Glutamatergic neuron (in vitro differentiated cells): Measurements from ENCODE around the gene ABHD12. TPM values are rescaled to one million over a fixed set of nuclear protein-coding genes. Genes with fewer than 3 reads are reported as not detected.

Experiments used
- DNase-seq: peaks from one replicate; pipeline ENCODE4 v3.0.0; 2022
- H3K27ac Mint-ChIP-seq: one replicate; pipeline ENCODE4 v1.8.0; 2020; ENCODE audit warnings: mild to moderate bottlenecking, mixed read lengths, inconsistent platforms; ENCODE audit not compliant: unreplicated experiment
- H3K27me3 Mint-ChIP-seq: one replicate; pipeline ENCODE4 v1.8.0; 2020; ENCODE audit warnings: mild to moderate bottlenecking, moderate library complexity, mixed read lengths, inconsistent platforms; ENCODE audit not compliant: unreplicated experiment
- H3K36me3 Mint-ChIP-seq: one replicate; pipeline ENCODE4 v1.8.0; 2020; ENCODE audit warnings: mild to moderate bottlenecking, mixed read lengths, inconsistent platforms; ENCODE audit not compliant: unreplicated experiment
- H3K4me1 Mint-ChIP-seq: one replicate; pipeline ENCODE4 v1.8.0; 2020; ENCODE audit warnings: mild to moderate bottlenecking, low read depth, mixed read lengths, inconsistent platforms; ENCODE audit not compliant: unreplicated experiment
- H3K4me3 Mint-ChIP-seq: one replicate; pipeline ENCODE4 v1.8.0; 2020; ENCODE audit warnings: mild to moderate bottlenecking, mixed read lengths, inconsistent platforms; ENCODE audit not compliant: unreplicated experiment
- H3K9me3 Mint-ChIP-seq: one replicate; pipeline ENCODE4 v1.8.0; 2020; ENCODE audit warnings: mild to moderate bottlenecking, moderate library complexity, mixed read lengths, inconsistent platforms; ENCODE audit not compliant: unreplicated experiment
- CTCF ChIP-seq: fragments of 200-600 bp; sonication (generic); IDR thresholded peaks from one replicate; pipeline ENCODE4 v1.5.0; 2021; ENCODE audit not compliant: partially characterized antibody, unreplicated experiment
- total RNA-seq: library from RNA; stranded (reverse); fragmentation: NEBNext Ultra II Directional; extraction: Animal tissue kit (Norgen Biotek cat#: 25700); gene quantifications from one replicate; pipeline ENCODE4 v1.2.1, GENCODE V29; 2021; ENCODE audit not compliant: unreplicated experiment

ABHD12 gene
- total RNA-seq, 1 donor from 2014 or later: 101 TPM

GRCh38 chr20:25364180-25364788 lies 26.4 kb downstream of the ABHD12 start:
- H3K27ac Mint-ChIP-seq: no peak overlapping the region
- no peak overlapping the region for H3K4me3 Mint-ChIP-seq
- H3K27me3 Mint-ChIP-seq: peaks cover 4% of the 10 kb centered on the region
- no peaks in the 10 kb centered on the region for H3K9me3 Mint-ChIP-seq
- no peaks in the 10 kb centered on the region for H3K4me1 Mint-ChIP-seq
- DNase-seq: no peak
- no peaks in the 10 kb centered on the region for H3K36me3 Mint-ChIP-seq
- TF ChIP-seq CTCF: no peak

GRCh38 chr20:25361287-25361683 lies 29.4 kb downstream of the ABHD12 start:
- Mint-ChIP-seq H3K27me3 (peaks cover 9% of the 10 kb centered on the region), H3K4me3 (no peak overlapping the region), H3K36me3 (no peaks in the 10 kb centered on the region), H3K4me1 (peaks cover 20% of the 10 kb centered on the region), H3K27ac (no peak overlapping the region), H3K9me3 (peaks cover 6% of the 10 kb centered on the region)
- DNase-seq: no peak
- TF ChIP-seq CTCF: no peak

- H3K36me3 Mint-ChIP-seq: no peaks in the 10 kb centered on the region
- H3K9me3 Mint-ChIP-seq: peaks cover 12% of the 10 kb centered on the region
- H3K4me1 Mint-ChIP-seq: peaks cover 23% of the 10 kb centered on the region
- DNase-seq: no peak
- no peak overlapping the region for H3K4me3 Mint-ChIP-seq
- no peak overlapping the region for H3K27ac Mint-ChIP-seq
- peaks cover 10% of the 10 kb centered on the region for H3K27me3 Mint-ChIP-seq
- no peak for TF ChIP-seq CTCF
Measured at GRCh38 chr20:25360631-25361286, 29.9 kb downstream of the ABHD12 start.

- peak; percentile 80 for DNase-seq
- peaks cover 13% of the 10 kb centered on the region for H3K27me3 Mint-ChIP-seq
- H3K4me1 Mint-ChIP-seq: peaks cover 41% of the 10 kb centered on the region
- H3K36me3 Mint-ChIP-seq: no peaks in the 10 kb centered on the region
- peak overlapping the region; percentile 55 for H3K4me3 Mint-ChIP-seq
- H3K27ac Mint-ChIP-seq: peak overlapping the region; percentile 86
- TF ChIP-seq CTCF: no peak
- peaks cover 14% of the 10 kb centered on the region for H3K9me3 Mint-ChIP-seq
Measured at GRCh38 chr20:25356271-25356933, 34.2 kb downstream of the ABHD12 start.

- H3K27ac Mint-ChIP-seq: peak overlapping the region; percentile 86
- peaks cover 14% of the 10 kb centered on the region for H3K9me3 Mint-ChIP-seq
- H3K27me3 Mint-ChIP-seq: peaks cover 13% of the 10 kb centered on the region
- no peak for TF ChIP-seq CTCF
- no peaks in the 10 kb centered on the region for H3K36me3 Mint-ChIP-seq
- H3K4me3 Mint-ChIP-seq: peak overlapping the region; percentile 59
- DNase-seq: no peak
- peaks cover 41% of the 10 kb centered on the region for H3K4me1 Mint-ChIP-seq
Measured at GRCh38 chr20:25355866-25356265, 34.8 kb downstream of the ABHD12 start.
